Activated CD4-positive, alpha-beta T cell treated with anti-CD3 and anti-CD28 coated beads, Interleukin-2, amount 50 U/mL, for 24 hours (primary cell): ENCODE data around the gene FKBP7.
"Not testable (repeated sequence)": the region's sequence is repeated elsewhere in the genome, so short reads cannot be mapped to it uniquely, and the experiment has no call there.

Experiments used
- DNase-seq, 2 donors: peaks; one replicate each; pipeline ENCODE4 v3.0.0-alpha.2; 2020; ENCODE audit warnings: low read depth in 1 of 2, low spot score in 1 of 2

Gene FKBP7

GRCh38 chr2:178491612-178492011 lies 13.2 kb upstream of the FKBP7 start:
- no peak for DNase-seq

GRCh38 chr2:178485356-178485755 lies 7.0 kb upstream of the FKBP7 start:
- DNase-seq = no peak

DNA sequence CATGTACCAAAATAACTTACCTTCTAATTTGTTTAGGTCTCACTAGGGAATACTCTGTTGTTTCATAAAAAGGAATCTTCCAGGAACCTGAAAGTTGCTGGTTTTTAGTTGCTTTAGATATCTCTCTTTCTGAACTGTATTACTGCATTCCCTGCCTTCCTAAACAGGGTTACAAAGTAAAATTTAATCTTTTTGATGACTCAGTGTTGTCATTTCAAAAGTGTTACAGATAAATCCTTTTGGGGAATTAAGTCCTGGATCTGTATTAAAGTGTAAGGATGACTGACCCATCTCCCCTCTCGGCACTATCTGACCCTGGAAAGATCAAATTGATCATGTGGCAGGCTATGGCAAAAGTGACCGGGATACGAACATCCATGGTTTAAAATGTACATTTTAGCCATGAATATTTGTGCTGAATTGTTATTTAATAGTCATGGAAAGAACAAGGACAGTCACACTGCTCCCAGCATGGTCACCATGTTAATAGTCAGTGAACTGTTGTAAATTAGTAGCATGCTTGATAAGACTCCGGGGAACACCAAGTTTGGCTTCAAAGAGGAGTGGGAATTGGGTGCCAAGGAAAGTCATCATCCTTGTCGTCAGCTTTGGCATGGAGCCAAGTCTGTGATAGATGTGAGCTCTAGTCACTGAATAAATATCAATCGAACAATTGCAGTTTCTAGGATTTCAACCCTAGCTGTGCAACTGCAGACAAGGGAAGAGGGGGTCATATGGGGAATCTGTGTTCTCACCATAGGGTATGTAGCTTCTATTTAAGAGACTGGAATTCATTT lies 6.0 kb upstream of the FKBP7 start:
- no peak for DNase-seq

DNA sequence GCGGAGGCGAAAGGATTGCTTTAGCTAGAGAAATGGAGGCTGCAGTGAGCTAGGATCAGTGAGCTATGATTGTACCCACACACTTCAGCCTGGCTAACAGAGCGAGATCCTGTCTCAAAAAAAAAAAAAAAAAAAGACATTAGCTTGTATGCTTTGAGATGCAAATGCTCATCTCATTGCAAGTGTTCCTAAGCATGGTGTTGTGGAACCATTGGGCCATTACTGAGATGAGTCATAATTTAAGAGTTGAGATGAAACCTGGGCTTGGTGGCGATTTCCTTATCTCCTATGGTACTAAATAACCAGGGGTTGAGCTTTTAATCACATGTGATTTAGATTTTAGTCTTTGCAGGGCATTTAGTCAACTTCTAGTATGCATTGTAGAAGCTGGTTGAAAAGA lies 4.0 kb upstream of the FKBP7 start:
- DNase-seq = no peak

- peak; percentile 51 to 67 for DNase-seq
These were observed 2.1 kb upstream of the FKBP7 start, which contains the start of gene PLEKHA3 for GRCh38 chr2:178480227-178481181. Gene PLEKHA3, plus strand, starts transcription at chr2:178480457. Its CDS starts 413 bp downstream, at chr2:178480870.

- DNase-seq = no peak
These were observed 1.4 kb upstream of the FKBP7 start for GRCh38 chr2:178479758-178480226.

DNA sequence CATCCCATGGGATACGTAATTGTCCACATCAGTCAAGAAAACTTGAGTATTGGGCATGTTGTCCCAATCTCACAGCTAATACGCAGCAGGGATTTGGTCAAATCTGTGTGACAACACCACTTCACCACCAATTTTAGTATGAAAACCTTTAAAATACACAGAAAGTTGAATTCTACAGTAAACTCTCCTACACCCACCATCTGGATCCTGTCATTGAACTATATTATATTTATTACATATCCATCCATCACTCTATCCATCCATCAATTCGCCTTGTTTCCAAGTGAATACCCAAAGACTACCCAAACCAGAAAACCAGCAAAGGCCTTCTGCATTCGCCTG lies 846 bp upstream of the FKBP7 start:
- DNase-seq = no peak

DNA sequence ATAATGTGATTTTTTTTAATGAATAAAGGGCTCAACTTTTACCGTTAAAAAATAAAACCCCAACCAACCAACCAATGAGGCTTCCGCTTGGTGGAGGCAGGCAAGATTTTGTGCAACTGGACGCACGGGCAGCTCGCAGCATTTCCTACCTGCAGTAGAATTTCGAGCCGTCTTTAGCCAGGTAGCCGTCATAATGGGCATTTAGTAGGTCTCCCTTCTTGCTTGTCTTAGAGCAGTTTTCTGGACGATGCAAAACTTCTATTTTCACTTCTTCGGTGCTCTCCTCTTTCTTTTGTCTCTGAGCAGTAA lies 316 bp downstream of the FKBP7 start:
- DNase-seq = no peak

- no peak for DNase-seq
These were observed 814 bp downstream of the FKBP7 start for GRCh38 chr2:178477443-178478129.

GRCh38 chr2:178476477-178476876 lies 1.9 kb downstream of the FKBP7 start:
- no peak for DNase-seq

- DNase-seq = no peak
These were observed 3.8 kb downstream of the FKBP7 start for GRCh38 chr2:178474560-178474959.

GRCh38 chr2:178473931-178474330 lies 4.5 kb downstream of the FKBP7 start:
- DNase-seq = no peak

GRCh38 chr2:178473373-178473772 lies 5.0 kb downstream of the FKBP7 start:
- DNase-seq = no peak

- DNase-seq = not testable (repeated sequence)
These were observed 7.1 kb downstream of the FKBP7 start for GRCh38 chr2:178471313-178471712.

DNA sequence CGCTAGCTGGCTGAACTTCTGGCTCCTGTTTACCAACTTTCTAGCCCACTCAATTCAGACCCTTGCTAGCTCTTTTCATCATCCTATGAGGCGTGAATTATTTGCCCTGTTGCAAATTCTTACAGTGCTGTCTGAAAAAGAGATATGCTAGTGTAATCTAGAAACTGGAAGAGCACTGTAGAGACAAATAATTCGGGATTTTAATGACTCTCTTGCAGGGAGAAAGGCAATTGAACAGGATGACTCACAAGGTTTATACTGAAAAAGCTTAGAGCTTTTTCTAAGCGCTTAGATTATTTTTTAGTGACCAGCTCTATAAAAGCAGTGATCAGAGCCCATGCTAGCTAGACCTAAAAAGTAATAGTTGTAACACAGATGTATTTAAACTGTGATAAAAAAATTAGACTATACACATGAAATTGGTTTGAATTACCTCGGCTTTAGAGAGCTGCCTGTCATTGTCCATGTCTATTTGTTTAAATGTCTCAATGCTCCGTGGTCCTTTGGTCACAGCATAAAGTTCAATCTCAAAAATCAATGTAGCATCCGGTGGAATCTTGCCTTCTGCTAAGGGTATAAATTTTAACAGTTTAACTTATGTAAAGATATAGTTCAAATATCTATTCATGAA lies 9.1 kb downstream of the FKBP7 start:
- DNase-seq = no peak

DNA sequence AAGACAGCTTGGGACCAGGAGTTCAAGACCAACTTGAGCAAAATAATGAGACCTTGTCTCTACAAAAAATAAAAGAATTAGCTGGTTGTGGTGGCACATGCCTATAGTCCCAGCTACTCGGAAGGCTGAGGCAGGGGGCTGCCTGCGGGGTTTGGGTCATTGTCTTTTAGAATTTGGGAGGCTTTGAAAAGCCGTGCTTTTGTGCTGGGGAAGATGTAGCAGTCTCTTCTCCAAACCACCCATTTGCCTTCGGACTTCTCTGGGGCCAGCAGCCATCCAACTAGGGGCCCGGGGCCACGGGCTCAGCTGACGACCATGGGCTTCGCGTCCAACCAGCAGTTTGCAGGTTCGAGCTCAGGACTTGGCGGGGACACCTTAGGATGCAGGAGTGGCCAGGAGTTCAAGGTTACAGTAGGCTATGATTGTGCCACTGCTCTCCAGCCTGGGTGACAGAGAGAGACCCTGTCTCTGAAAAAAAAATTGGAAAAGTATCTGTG lies 21.0 kb downstream of the FKBP7 start:
- DNase-seq = no peak

DNA sequence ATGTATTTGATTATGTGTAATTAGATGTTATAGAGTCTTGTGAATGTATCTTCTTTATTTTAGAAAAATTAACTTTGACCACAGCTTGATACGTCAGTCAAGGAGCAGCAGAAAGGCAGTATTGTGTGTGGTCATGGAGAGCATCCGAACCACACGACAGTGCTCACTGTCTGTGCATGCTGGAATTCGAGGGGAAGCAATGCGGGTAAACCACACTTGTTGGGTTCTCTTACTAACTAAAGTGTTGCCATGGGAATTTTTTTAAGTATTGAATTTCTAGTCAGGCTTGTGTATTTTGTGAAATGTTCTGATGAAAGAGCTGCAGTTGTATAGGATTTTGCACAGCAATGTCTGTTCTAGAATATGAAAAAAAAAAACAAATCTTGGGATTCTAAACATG lies 22.5 kb downstream of the FKBP7 start:
- DNase-seq = no peak

DNA sequence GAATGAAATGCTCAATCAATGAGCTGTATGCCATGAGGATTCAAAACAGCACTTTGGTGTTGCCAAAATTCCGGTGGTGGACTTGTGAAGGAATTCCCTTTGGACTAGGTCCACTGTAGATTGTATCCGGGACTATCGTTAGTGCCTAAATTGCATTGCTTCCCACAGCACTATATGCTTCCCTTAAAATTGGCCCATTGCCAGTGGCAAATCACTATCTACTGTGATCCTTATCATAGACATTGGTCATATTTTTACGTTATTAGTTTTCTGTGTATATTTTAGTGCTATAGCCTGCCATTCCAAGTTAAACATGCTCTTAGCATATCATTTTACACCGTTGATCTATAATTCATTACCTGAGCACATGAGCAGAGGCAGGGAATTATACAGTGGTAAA lies 25.5 kb downstream of the FKBP7 start:
- no peak for DNase-seq

GRCh38 chr2:178452334-178452733 lies 26.1 kb downstream of the FKBP7 start:
- no peak for DNase-seq

GRCh38 chr2:178450774-178451525 lies 27.4 kb downstream of the FKBP7 start, which contains the start of the genes PJVK and PRKRA:
Gene PJVK, plus strand, starts transcription at chr2:178451378. Its CDS starts 2,032 bp downstream, at chr2:178453410.
Gene PRKRA, minus strand, starts transcription at chr2:178451175. Its CDS starts 145 bp downstream, at chr2:178451030.
- DNase-seq = peak; percentile 91 to 93
